PFSK-1 (cell line): ENCODE data around the gene GSN.

Experiments
- FOXP2 ChIP-seq: optimal IDR thresholded peaks from 2 replicates; pipeline ENCODE3; 2011; ENCODE audit warnings: borderline replicate concordance, control low read depth, inconsistent platforms; ENCODE audit not compliant: insufficient read depth; ENCODE audit errors: extremely low read length, extremely low read depth
- POLR2AphosphoS5 ChIP-seq: IDR thresholded peaks from 2 replicates; pipeline ENCODE4 v1.6.1; 2012; ENCODE audit warnings: low read depth, mild to moderate bottlenecking, control low read depth, low read length, moderate library complexity
- SIN3A ChIP-seq: IDR thresholded peaks from 2 replicates; pipeline ENCODE4 v1.6.1; 2012; ENCODE audit warnings: mild to moderate bottlenecking, low read length, moderate library complexity, borderline replicate concordance; ENCODE audit not compliant: insufficient read depth
- TAF1 ChIP-seq: IDR thresholded peaks from 2 replicates; pipeline ENCODE4 v1.6.1; 2012; ENCODE audit warnings: low read length, control low read depth, borderline replicate concordance; ENCODE audit not compliant: insufficient read depth
- TF ChIP-seq, protein P1 (sequence below), 2 experiments: IDR thresholded peaks; 2 replicates each; pipeline versions ENCODE4 v1.6.1 to v1.8.0; 2011 to 2012; ENCODE audit warnings: low read depth in 2 of 2, low read length in 2 of 2, control low read depth in 1 of 2, inconsistent platforms in 1 of 2, mild to moderate bottlenecking in 1 of 2, moderate library complexity in 1 of 2; ENCODE audit not compliant: insufficient read depth in 1 of 2

DNA sequence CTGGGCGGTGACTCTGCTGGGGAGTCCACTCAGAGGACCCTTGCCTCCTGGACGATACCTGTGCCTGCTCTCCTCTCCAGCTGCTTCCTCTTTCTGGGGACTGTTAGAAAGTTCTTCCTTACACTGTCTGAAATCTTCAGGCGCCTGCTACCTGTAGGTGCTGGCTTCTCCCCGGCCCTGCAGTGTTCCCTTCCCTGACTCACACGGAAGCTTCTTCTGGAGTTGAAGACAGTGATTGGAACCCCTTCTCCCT is 562 bp downstream of the GSN start:
- TF ChIP-seq, protein P1, sequence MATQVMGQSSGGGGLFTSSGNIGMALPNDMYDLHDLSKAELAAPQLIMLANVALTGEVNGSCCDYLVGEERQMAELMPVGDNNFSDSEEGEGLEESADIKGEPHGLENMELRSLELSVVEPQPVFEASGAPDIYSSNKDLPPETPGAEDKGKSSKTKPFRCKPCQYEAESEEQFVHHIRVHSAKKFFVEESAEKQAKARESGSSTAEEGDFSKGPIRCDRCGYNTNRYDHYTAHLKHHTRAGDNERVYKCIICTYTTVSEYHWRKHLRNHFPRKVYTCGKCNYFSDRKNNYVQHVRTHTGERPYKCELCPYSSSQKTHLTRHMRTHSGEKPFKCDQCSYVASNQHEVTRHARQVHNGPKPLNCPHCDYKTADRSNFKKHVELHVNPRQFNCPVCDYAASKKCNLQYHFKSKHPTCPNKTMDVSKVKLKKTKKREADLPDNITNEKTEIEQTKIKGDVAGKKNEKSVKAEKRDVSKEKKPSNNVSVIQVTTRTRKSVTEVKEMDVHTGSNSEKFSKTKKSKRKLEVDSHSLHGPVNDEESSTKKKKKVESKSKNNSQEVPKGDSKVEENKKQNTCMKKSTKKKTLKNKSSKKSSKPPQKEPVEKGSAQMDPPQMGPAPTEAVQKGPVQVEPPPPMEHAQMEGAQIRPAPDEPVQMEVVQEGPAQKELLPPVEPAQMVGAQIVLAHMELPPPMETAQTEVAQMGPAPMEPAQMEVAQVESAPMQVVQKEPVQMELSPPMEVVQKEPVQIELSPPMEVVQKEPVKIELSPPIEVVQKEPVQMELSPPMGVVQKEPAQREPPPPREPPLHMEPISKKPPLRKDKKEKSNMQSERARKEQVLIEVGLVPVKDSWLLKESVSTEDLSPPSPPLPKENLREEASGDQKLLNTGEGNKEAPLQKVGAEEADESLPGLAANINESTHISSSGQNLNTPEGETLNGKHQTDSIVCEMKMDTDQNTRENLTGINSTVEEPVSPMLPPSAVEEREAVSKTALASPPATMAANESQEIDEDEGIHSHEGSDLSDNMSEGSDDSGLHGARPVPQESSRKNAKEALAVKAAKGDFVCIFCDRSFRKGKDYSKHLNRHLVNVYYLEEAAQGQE (IDR thresholded peaks at IDR 0.05; ENCODE audit: insufficient read depth in 1 of 2, low read depth in 2 of 2, low read length in 2 of 2) = no peak
- TF ChIP-seq SIN3A (no peak), TAF1 (no peak), POLR2AphosphoS5 (no peak), FOXP2 (no peak)
